ENCODE results near the gene EIF3F.

Gene EIF3F

DNA sequence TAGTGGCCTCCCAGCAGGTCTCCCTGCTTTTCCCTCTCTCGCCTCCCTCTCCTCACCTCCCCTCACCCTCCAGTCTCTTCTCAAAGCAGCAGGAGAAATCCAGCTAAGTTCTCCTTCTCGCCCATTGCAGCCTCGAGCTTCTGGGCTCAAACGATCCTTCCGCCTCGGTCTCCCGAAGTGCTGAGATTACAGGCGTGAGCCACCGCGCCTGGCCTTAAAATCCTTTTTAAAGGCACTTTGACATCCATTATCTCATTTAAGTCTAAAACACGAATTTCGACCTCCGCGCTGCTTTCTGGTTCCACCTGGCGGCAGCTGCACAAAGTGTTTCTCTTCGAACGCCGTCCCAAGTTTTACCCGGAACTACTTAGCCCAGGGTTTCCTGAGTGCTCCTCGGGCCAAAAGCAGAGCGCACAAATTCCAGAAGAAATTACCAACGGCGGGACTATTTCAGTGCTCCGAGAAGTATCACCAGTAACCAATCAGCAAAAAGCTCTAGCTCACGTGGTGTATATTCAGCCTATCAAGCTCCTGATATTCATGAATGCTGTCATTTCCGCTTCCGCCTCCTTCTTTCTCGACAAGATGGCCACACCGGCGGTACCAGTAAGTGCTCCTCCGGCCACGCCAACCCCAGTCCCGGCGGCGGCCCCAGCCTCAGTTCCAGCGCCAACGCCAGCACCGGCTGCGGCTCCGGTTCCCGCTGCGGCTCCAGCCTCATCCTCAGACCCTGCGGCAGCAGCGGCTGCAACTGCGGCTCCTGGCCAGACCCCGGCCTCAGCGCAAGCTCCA, at the start of gene EIF3F:
EIF3F (plus strand) TSS at position 570 of the 792 bp plus-strand sequence; CDS start at position 586, 16 bp downstream.
- Histone ChIP-seq H3K4me3 (ENCODE audit: low read length) (peak within 1 kb of the TSS; percentile 93), H3K36me3 (ENCODE audit: insufficient read depth, low read depth, low read length) (peaks cover 31% of the 10 kb centered on the region), H3K4me1 (ENCODE audit: insufficient read depth, low read length) (peaks cover 8% of the 10 kb centered on the region; the same call in 1 of the 2 replicates), H3K9ac (ENCODE audit: low read depth, low read length) (peak within 1 kb of the TSS; percentile 85), H3K27me3 (ENCODE audit: insufficient read depth, low read length) (no peaks in the 10 kb centered on the region), H3K27ac (ENCODE audit: low read length) (no peak within 1 kb of the TSS), H3K9me3 (ENCODE audit: insufficient read depth, low read depth, low read length) (no peaks in the 10 kb centered on the region)

DNA sequence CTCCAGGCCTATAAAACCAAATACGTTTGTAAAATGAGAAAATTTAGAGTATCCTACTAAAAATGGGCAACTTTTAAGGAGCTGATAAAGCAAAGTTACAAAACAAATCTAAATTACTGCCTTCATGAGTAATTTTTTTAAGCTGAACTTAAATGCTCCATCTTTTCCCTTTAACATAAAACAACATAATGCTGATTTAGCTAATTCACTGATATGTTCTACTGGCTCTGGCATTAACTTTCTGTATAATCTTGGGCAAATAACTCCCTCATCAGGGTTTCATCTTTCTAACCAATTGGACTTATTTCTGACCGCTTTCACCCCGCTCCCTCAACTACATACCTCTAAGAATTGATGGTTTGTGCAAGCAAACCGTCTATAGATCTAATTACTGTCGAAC, 46.0 kb upstream of the EIF3F start:
- Histone ChIP-seq H3K4me1 (ENCODE audit: insufficient read depth, low read length) (no peaks in the 10 kb centered on the region), H3K36me3 (ENCODE audit: insufficient read depth, low read depth, low read length) (no peaks in the 10 kb centered on the region), H3K27me3 (ENCODE audit: insufficient read depth, low read length) (no peaks in the 10 kb centered on the region), H3K4me3 (ENCODE audit: low read length) (no peak overlapping the region), H3K27ac (ENCODE audit: low read length) (no peak overlapping the region), H3K9me3 (ENCODE audit: insufficient read depth, low read depth, low read length) (peaks cover 7% of the 10 kb centered on the region; the same call in 1 of the 2 replicates), H3K9ac (ENCODE audit: low read depth, low read length) (no peak overlapping the region)

DNA sequence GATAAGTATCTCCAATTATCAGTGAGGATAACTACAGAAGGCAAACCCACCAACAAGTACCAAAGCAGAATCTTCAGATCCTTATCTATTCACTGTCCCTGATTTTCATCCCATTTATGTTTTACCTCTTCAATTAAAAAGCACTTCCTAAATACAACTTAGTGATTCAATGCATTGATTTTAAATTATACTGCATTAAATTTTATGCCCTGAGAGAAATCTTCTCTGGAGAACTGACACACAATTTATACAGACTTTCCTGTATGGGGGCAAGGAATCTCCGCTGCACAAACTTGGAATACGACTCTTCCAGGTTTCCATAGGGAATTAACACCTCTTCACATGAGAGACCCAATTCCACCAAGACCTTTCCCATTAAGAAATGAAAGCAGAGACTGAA, 45.5 kb upstream of the EIF3F start, which contains the start of gene OR10A3:
OR10A3 (minus strand) TSS at position 101 of the 400 bp plus-strand sequence. CDS start 2,188 bp downstream, outside the sequence.
- H3K4me1 ChIP-seq (ENCODE audit: insufficient read depth, low read length) = no peaks in the 10 kb centered on the region
- no peak within 1 kb of the TSS for H3K27ac ChIP-seq (ENCODE audit: low read length)
- H3K9me3 ChIP-seq (ENCODE audit: insufficient read depth, low read depth, low read length) = peaks cover 7% of the 10 kb centered on the region; the same call in 1 of the 2 replicates
- no peaks in the 10 kb centered on the region for H3K36me3 ChIP-seq (ENCODE audit: insufficient read depth, low read depth, low read length)
- no peak within 1 kb of the TSS for H3K9ac ChIP-seq (ENCODE audit: low read depth, low read length)
- no peak within 1 kb of the TSS for H3K4me3 ChIP-seq (ENCODE audit: low read length)
- H3K27me3 ChIP-seq (ENCODE audit: insufficient read depth, low read length) = no peaks in the 10 kb centered on the region

- Histone ChIP-seq H3K9me3 (ENCODE audit: insufficient read depth, low read depth, low read length) (peaks cover 7% of the 10 kb centered on the region; the same call in 1 of the 2 replicates), H3K27me3 (ENCODE audit: insufficient read depth, low read length) (no peaks in the 10 kb centered on the region), H3K27ac (ENCODE audit: low read length) (no peak overlapping the region), H3K36me3 (ENCODE audit: insufficient read depth, low read depth, low read length) (no peaks in the 10 kb centered on the region), H3K4me1 (ENCODE audit: insufficient read depth, low read length) (no peaks in the 10 kb centered on the region), H3K9ac (ENCODE audit: low read depth, low read length) (no peak overlapping the region), H3K4me3 (ENCODE audit: low read length) (no peak overlapping the region)
Observed at GRCh38 chr11:7944123-7944522, 43.0 kb upstream of the EIF3F start.

GRCh38 chr11:7949934-7950333, 37.2 kb upstream of the EIF3F start:
- Histone ChIP-seq H3K36me3 (ENCODE audit: insufficient read depth, low read depth, low read length) (no peaks in the 10 kb centered on the region), H3K27ac (ENCODE audit: low read length) (no peak overlapping the region), H3K27me3 (ENCODE audit: insufficient read depth, low read length) (no peaks in the 10 kb centered on the region), H3K4me1 (ENCODE audit: insufficient read depth, low read length) (no peaks in the 10 kb centered on the region), H3K4me3 (ENCODE audit: low read length) (no peak overlapping the region), H3K9me3 (ENCODE audit: insufficient read depth, low read depth, low read length) (no peaks in the 10 kb centered on the region), H3K9ac (ENCODE audit: low read depth, low read length) (no peak overlapping the region)

- no peaks in the 10 kb centered on the region for H3K9me3 ChIP-seq (ENCODE audit: insufficient read depth, low read depth, low read length)
- no peaks in the 10 kb centered on the region for H3K4me1 ChIP-seq (ENCODE audit: insufficient read depth, low read length)
- no peak overlapping the region for H3K9ac ChIP-seq (ENCODE audit: low read depth, low read length)
- no peak overlapping the region for H3K27ac ChIP-seq (ENCODE audit: low read length)
- no peaks in the 10 kb centered on the region for H3K27me3 ChIP-seq (ENCODE audit: insufficient read depth, low read length)
- H3K4me3 ChIP-seq (ENCODE audit: low read length) = no peak overlapping the region
- no peaks in the 10 kb centered on the region for H3K36me3 ChIP-seq (ENCODE audit: insufficient read depth, low read depth, low read length)
Observed at GRCh38 chr11:7955191-7955590, 31.9 kb upstream of the EIF3F start.

GRCh38 chr11:7964261-7964660, 22.9 kb upstream of the EIF3F start:
- Histone ChIP-seq H3K9me3 (ENCODE audit: insufficient read depth, low read depth, low read length) (no peaks in the 10 kb centered on the region), H3K27me3 (ENCODE audit: insufficient read depth, low read length) (no peaks in the 10 kb centered on the region), H3K27ac (ENCODE audit: low read length) (no peak overlapping the region), H3K36me3 (ENCODE audit: insufficient read depth, low read depth, low read length) (no peaks in the 10 kb centered on the region), H3K4me3 (ENCODE audit: low read length) (no peak overlapping the region), H3K4me1 (ENCODE audit: insufficient read depth, low read length) (no peaks in the 10 kb centered on the region), H3K9ac (ENCODE audit: low read depth, low read length) (no peak overlapping the region)

GRCh38 chr11:7964873-7965272, 22.3 kb upstream of the EIF3F start:
- H3K27me3 ChIP-seq (ENCODE audit: insufficient read depth, low read length) = no peaks in the 10 kb centered on the region
- H3K9ac ChIP-seq (ENCODE audit: low read depth, low read length) = no peak overlapping the region
- H3K27ac ChIP-seq (ENCODE audit: low read length) = no peak overlapping the region
- no peaks in the 10 kb centered on the region for H3K9me3 ChIP-seq (ENCODE audit: insufficient read depth, low read depth, low read length)
- H3K4me3 ChIP-seq (ENCODE audit: low read length) = no peak overlapping the region
- no peaks in the 10 kb centered on the region for H3K36me3 ChIP-seq (ENCODE audit: insufficient read depth, low read depth, low read length)
- H3K4me1 ChIP-seq (ENCODE audit: insufficient read depth, low read length) = no peaks in the 10 kb centered on the region; the same call in 1 of the 2 replicates

DNA sequence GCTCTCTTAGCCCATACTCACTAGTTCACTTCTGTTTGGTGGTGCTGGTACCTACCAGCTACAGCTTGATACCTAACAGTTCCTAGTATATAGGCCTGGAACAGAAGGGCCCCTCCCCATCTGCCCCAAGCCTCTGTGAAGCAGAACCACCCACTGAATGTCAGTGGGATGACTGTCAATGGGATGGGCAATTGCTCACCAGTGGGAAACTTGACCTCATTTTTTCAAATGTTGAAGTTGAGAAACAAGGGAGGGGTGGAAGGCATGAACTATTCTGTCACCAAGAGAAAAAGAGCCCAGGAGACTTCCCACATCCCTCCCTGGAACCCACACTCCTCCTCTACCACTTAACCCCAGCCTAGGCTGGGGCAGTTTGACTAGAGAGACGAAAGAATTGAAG, 21.8 kb upstream of the EIF3F start, which contains the start of gene NLRP10:
NLRP10 (minus strand) TSS at position 62 of the 400 bp plus-strand sequence. CDS start 1,952 bp downstream, outside the sequence.
- Histone ChIP-seq H3K4me1 (ENCODE audit: insufficient read depth, low read length) (peaks cover 4% of the 10 kb centered on the region; the same call in 1 of the 2 replicates), H3K27ac (ENCODE audit: low read length) (no peak within 1 kb of the TSS), H3K4me3 (ENCODE audit: low read length) (no peak within 1 kb of the TSS), H3K36me3 (ENCODE audit: insufficient read depth, low read depth, low read length) (no peaks in the 10 kb centered on the region), H3K9ac (ENCODE audit: low read depth, low read length) (no peak within 1 kb of the TSS), H3K27me3 (ENCODE audit: insufficient read depth, low read length) (no peaks in the 10 kb centered on the region), H3K9me3 (ENCODE audit: insufficient read depth, low read depth, low read length) (no peaks in the 10 kb centered on the region)

- Histone ChIP-seq H3K4me3 (ENCODE audit: low read length) (no peak overlapping the region), H3K27ac (ENCODE audit: low read length) (no peak overlapping the region), H3K4me1 (ENCODE audit: insufficient read depth, low read length) (peaks cover 9% of the 10 kb centered on the region; the same call in 1 of the 2 replicates), H3K27me3 (ENCODE audit: insufficient read depth, low read length) (no peaks in the 10 kb centered on the region), H3K9ac (ENCODE audit: low read depth, low read length) (no peak overlapping the region), H3K36me3 (ENCODE audit: insufficient read depth, low read depth, low read length) (no peaks in the 10 kb centered on the region), H3K9me3 (ENCODE audit: insufficient read depth, low read depth, low read length) (no peaks in the 10 kb centered on the region)
Observed at GRCh38 chr11:7967097-7967496, 20.0 kb upstream of the EIF3F start.

- no peaks in the 10 kb centered on the region for H3K9me3 ChIP-seq (ENCODE audit: insufficient read depth, low read depth, low read length)
- no peaks in the 10 kb centered on the region for H3K36me3 ChIP-seq (ENCODE audit: insufficient read depth, low read depth, low read length)
- no peak overlapping the region for H3K9ac ChIP-seq (ENCODE audit: low read depth, low read length)
- H3K4me1 ChIP-seq (ENCODE audit: insufficient read depth, low read length) = peaks cover 9% of the 10 kb centered on the region; the same call in 1 of the 2 replicates
- H3K27me3 ChIP-seq (ENCODE audit: insufficient read depth, low read length) = no peaks in the 10 kb centered on the region
- H3K27ac ChIP-seq (ENCODE audit: low read length) = no peak overlapping the region
- H3K4me3 ChIP-seq (ENCODE audit: low read length) = no peak overlapping the region
Observed at GRCh38 chr11:7967826-7968225, 19.3 kb upstream of the EIF3F start.

GRCh38 chr11:7968686-7969085, 18.5 kb upstream of the EIF3F start:
- H3K36me3 ChIP-seq (ENCODE audit: insufficient read depth, low read depth, low read length) = no peaks in the 10 kb centered on the region

More at GRCh38 chr11:7968686-7969085, 18.5 kb upstream of the EIF3F start:
- Histone ChIP-seq H3K4me1 (ENCODE audit: insufficient read depth, low read length) (peaks cover 9% of the 10 kb centered on the region; the same call in 1 of the 2 replicates), H3K4me3 (ENCODE audit: low read length) (no peak overlapping the region), H3K9me3 (ENCODE audit: insufficient read depth, low read depth, low read length) (no peaks in the 10 kb centered on the region), H3K9ac (ENCODE audit: low read depth, low read length) (no peak overlapping the region), H3K27ac (ENCODE audit: low read length) (no peak overlapping the region), H3K27me3 (ENCODE audit: insufficient read depth, low read length) (no peaks in the 10 kb centered on the region)
